SJCRH30 (cell line): ENCODE results near the gene SGMS1. TPM values are rescaled to one million over a fixed set of nuclear protein-coding genes. Genes with fewer than 3 reads are reported as not detected.
"Not testable (repeated sequence)": the region's sequence is repeated elsewhere in the genome, so short reads cannot be mapped to it uniquely, and the experiment has no call there.

Experiments used
- DNase-seq, 2 experiments: peaks; one replicate each; pipeline ENCODE4 v3.0.0-alpha.2; 2015 to 2020
- H3K27ac ChIP-seq: fragments of 250-450 bp; sonication (Bioruptor Pico); 2 replicates; pipeline ENCODE4 v1.5.1; 2020; ENCODE audit warnings: mild to moderate bottlenecking, moderate library complexity
- H3K27me3 ChIP-seq: fragments of 250-450 bp; sonication (Bioruptor Pico); 2 replicates; pipeline ENCODE4 v1.5.1; 2020; ENCODE audit warnings: mild to moderate bottlenecking, moderate library complexity
- H3K36me3 ChIP-seq: fragments of 250-450 bp; sonication (Bioruptor Pico); 2 replicates; pipeline ENCODE4 v1.5.1; 2020; ENCODE audit warnings: mild to moderate bottlenecking, moderate library complexity
- H3K4me1 ChIP-seq: fragments of 250-450 bp; sonication (Bioruptor Pico); 2 replicates; pipeline ENCODE4 v1.5.1; 2020; ENCODE audit warnings: mild to moderate bottlenecking, moderate library complexity
- H3K4me3 ChIP-seq: fragments of 250-450 bp; sonication (Bioruptor Pico); 2 replicates; pipeline ENCODE4 v1.5.1; 2020; ENCODE audit warnings: mild to moderate bottlenecking, moderate library complexity
- H3K9me3 ChIP-seq: fragments of 250-450 bp; sonication (Bioruptor Pico); replicated peaks from 2 replicates; pipeline ENCODE4 v1.5.1; 2020; ENCODE audit warnings: mild to moderate bottlenecking, moderate library complexity
- total RNA-seq: library from RNA; depleted of rRNA; stranded (reverse); fragments of >200 nt; shearing (Covaris generic); gene quantifications from 2 replicates; pipeline ENCODE4 v1.2.3, GENCODE V29; 2014; rRNA removed

The SGMS1 gene
- total RNA-seq, 1 experiment from 2014 or later, result 13.4 TPM

DNA sequence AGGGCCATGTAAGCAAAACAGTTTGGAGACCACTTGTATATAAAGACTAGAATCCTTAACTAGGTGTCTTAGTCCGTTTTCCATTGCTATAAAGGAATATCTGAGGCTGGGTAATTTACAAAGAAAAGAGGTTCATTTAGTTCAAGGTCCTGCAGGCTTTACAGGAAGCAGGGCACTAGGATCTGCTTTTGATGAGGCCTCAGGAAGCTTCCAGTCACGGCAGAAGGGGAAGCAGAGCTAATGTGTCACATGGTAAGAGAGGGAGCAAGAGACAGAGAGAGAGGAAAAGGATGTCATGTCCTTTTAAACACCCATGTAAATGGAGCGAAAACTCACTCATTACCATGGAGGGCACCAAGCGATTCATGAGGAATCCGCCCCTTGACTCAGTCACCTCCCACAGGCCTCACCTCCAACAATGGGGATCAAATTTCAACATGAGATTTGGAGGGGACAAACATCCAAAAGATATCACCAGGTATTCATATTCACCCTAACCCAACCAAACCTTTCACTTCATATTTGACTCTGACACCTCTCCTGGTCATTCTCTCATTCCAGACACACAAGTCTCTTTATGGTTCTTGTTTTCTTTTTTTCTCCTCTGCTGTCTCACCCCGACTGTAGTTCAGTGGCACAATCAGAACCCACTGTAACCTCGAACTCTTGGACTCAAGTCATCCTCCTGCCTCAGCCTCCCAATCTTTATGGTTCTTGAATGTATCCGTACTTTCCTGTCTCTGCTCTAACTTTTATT is 342.4 kb downstream of the SGMS1 start:
- Histone ChIP-seq H3K4me3 (no peak overlapping the region), H3K4me1 (no peaks in the 10 kb centered on the region), H3K36me3 (no peaks in the 10 kb centered on the region), H3K27me3 (no peaks in the 10 kb centered on the region), H3K27ac (no peak overlapping the region), H3K9me3 (no peaks in the 10 kb centered on the region)
- DNase-seq, result no peak

GRCh38 chr10:50280049-50280841 is 343.5 kb downstream of the SGMS1 start:
- H3K27me3 ChIP-seq, result no peaks in the 10 kb centered on the region
- no peak overlapping the region for H3K4me3 ChIP-seq
- no peaks in the 10 kb centered on the region for H3K4me1 ChIP-seq
- H3K27ac ChIP-seq, result no peak overlapping the region
- no peaks in the 10 kb centered on the region for H3K36me3 ChIP-seq
- DNase-seq, result no peak
- no peaks in the 10 kb centered on the region for H3K9me3 ChIP-seq

- DNase-seq, result peak; percentile 6 to 25
- Histone ChIP-seq H3K36me3 (no peaks in the 10 kb centered on the region), H3K4me1 (no peaks in the 10 kb centered on the region), H3K4me3 (no peak overlapping the region), H3K27ac (no peak overlapping the region), H3K9me3 (no peaks in the 10 kb centered on the region), H3K27me3 (no peaks in the 10 kb centered on the region)
These were observed 344.3 kb downstream of the SGMS1 start for GRCh38 chr10:50279489-50279888.

- H3K4me3 ChIP-seq, result no peak overlapping the region
- H3K4me1 ChIP-seq, result no peaks in the 10 kb centered on the region
- no peak overlapping the region for H3K27ac ChIP-seq
- peak in 1 of 2 experiments; percentile 47 for DNase-seq
- no peaks in the 10 kb centered on the region for H3K9me3 ChIP-seq
- no peaks in the 10 kb centered on the region for H3K36me3 ChIP-seq
- H3K27me3 ChIP-seq, result no peaks in the 10 kb centered on the region
These were observed 348.0 kb downstream of the SGMS1 start for GRCh38 chr10:50275650-50276235.

DNA sequence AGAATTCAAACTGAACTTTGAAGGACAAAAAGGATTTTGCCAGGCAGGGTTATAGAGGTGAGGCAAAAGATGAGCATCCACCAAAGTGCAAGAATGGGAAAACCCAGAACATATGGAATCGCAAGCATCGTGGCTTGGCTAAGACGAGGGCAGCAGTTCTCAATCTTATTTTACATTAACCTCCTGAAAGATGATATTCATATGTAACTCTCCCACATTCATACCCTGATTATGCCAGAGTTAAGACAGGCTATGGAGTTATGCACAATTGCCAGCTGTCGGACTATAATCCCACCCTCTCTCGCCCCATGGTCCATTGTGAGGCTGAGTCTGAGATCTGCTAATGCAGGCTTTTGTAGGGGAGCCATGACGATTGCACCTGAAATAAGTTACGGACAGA is 351.2 kb downstream of the SGMS1 start:
- peak in 1 of 2 experiments; percentile 7 for DNase-seq
- Histone ChIP-seq H3K36me3 (no peaks in the 10 kb centered on the region), H3K27me3 (no peaks in the 10 kb centered on the region), H3K4me3 (no peak overlapping the region), H3K9me3 (no peaks in the 10 kb centered on the region), H3K4me1 (no peaks in the 10 kb centered on the region), H3K27ac (no peak overlapping the region)

DNA sequence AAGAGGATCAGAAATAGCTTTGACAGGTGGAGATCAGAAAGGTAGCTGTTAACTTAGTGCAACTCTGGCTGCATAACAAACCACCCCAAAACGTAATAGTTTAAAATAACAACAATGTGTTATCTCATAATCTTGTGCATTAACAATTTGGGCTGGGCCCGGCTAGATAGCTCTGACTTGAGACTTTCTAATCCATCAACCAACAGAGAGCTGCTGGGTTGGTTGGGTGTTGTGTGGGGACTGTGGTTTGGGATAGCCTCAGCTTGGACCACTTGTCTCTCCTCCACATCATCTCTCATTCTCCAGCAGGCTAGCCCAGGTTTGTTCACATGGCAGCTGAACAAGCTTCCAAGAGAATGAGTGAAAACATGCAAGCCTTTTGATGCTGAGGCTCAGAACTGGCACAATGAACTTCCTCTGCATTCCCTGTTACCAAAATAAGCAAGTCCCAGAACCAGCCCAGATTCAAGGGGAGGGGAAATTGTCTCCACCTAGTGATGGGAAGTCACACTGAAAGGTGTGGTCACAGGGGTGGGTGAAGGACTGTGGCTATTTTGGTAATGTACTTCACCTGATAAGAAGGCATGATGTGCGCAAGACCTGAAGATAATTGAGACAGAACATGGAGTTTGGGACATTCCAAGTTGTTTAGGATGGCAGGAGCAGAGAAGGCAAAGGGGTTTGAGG is 352.0 kb downstream of the SGMS1 start:
- DNase-seq, result no peak
- Histone ChIP-seq H3K9me3 (no peaks in the 10 kb centered on the region), H3K36me3 (no peaks in the 10 kb centered on the region), H3K27ac (no peak overlapping the region), H3K4me1 (no peaks in the 10 kb centered on the region), H3K4me3 (no peak overlapping the region), H3K27me3 (no peaks in the 10 kb centered on the region)

- H3K36me3 ChIP-seq, H3K9me3 ChIP-seq, DNase-seq, H3K27me3 ChIP-seq, H3K4me3 ChIP-seq, H3K4me1 ChIP-seq, H3K27ac ChIP-seq: not testable (repeated sequence)
These were observed 355.9 kb downstream of the SGMS1 start for GRCh38 chr10:50267877-50268276.

GRCh38 chr10:50262625-50263024 is 361.1 kb downstream of the SGMS1 start:
- not testable (repeated sequence) for H3K27ac ChIP-seq, DNase-seq, H3K9me3 ChIP-seq, H3K4me3 ChIP-seq, H3K4me1 ChIP-seq, H3K36me3 ChIP-seq, H3K27me3 ChIP-seq

DNA sequence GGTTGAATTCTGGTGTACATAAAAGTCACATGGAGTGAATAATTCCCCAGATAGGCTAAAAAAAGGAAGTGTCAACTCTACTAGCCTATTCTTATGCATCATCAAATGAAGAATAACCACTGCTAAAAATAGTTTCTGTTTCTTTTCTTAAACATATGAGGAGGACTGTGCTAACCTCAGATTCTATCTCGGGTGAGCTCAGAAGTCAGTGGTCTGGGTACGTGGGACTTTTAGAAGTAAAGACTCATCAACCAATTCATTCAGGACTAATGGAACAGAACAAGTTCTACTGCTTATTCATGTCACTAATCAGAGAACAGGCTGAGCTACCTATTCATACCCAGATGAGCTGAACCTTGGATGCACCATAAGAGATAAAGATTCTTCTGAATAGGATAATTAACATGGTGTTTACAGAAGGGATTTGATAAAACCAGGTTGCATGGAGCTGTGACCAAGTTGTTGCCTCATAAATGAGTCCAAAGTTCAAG is 362.9 kb downstream of the SGMS1 start:
- no peaks in the 10 kb centered on the region for H3K36me3 ChIP-seq
- no peaks in the 10 kb centered on the region for H3K27me3 ChIP-seq
- H3K9me3 ChIP-seq, result no peaks in the 10 kb centered on the region
- H3K4me3 ChIP-seq, result no peak overlapping the region
- no peak for DNase-seq
- no peak overlapping the region for H3K27ac ChIP-seq
- H3K4me1 ChIP-seq, result no peaks in the 10 kb centered on the region

Other genes starting within 250 kb of the SGMS1 start
- 3.7 and 3.9 TPM in 2 replicates for gene ASAH2B, start 116.0 kb upstream of the SGMS1 start, total RNA-seq